ENCODE results near the gene SP140. TPM values are rescaled to one million over a fixed set of nuclear protein-coding genes. Genes with fewer than 3 reads are reported as not detected.

The SP140 gene
- total RNA-seq, result 0.47 TPM
- long read RNA-seq, result 0 reads

- intact Hi-C loops (cut with micrococcal nuclease), result no loop called here
- ATAC-seq (peak; percentile 65), DNase-seq (peak; percentile 40)
These were observed at the start of gene SP140 for GRCh38 chr2:230225486-230225885. Gene SP140 (plus strand): TSS chr2:230225736. CDS start chr2:230225845, 109 bp downstream.

DNA sequence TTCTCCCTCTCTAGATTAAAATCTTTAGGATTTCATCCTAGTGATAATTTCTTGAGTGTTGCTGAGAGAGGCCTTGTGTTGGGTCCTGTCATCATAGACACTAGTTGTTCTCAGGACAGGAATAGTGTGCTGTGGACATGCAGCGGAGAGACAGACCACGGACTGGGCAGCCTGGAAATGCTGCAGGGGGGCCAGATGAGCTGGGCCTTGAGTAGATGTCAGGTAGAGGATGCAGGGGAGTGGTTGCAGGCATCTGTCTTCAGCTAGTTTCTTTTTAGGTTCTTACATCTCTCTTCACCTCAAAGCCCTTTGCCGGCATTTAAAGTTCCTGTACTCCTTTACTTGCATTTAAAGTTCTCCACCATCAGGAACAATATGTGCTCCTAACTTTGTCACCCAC, 48.5 kb upstream of the SP140 start:
- no peak for DNase-seq
- intact Hi-C loops (cut with micrococcal nuclease), result no loop called here
- ATAC-seq, result no peak

- intact Hi-C loops (cut with micrococcal nuclease), result no loop called here
- no peak for DNase-seq
- ATAC-seq, result no peak
These were observed 46.7 kb upstream of the SP140 start for GRCh38 chr2:230178546-230179485.

DNA sequence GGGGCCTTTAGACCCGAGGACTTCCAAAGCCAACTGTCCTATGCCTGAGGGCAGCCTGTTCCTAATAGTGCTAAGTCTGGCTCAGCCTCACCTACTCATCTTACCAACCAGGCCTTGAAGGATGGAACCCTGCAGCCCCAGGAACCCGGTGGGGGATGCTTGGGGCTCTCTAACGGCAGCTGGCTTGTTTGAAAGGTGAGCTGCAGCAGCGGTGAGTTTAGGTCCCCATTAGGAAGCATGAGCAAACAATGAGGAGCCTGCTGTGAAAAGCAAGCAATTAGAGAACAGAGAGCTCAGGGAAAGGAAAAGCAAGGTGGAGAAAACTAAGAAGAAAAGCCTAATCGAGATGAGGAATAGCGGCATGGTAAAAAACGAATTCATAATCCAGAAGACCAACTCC, 45.6 kb upstream of the SP140 start:
- intact Hi-C loops (cut with micrococcal nuclease), result no loop called here
- no peak for DNase-seq
- no peak for ATAC-seq

GRCh38 chr2:230181195-230181594, 44.3 kb upstream of the SP140 start:
- ATAC-seq, result no peak
- no peak for DNase-seq
- intact Hi-C loops (cut with micrococcal nuclease), result no loop called here

- intact Hi-C loops (cut with micrococcal nuclease), result no loop called here
- DNase-seq (no peak), ATAC-seq (no peak)
These were observed 40.6 kb upstream of the SP140 start for GRCh38 chr2:230184727-230185578.

DNA sequence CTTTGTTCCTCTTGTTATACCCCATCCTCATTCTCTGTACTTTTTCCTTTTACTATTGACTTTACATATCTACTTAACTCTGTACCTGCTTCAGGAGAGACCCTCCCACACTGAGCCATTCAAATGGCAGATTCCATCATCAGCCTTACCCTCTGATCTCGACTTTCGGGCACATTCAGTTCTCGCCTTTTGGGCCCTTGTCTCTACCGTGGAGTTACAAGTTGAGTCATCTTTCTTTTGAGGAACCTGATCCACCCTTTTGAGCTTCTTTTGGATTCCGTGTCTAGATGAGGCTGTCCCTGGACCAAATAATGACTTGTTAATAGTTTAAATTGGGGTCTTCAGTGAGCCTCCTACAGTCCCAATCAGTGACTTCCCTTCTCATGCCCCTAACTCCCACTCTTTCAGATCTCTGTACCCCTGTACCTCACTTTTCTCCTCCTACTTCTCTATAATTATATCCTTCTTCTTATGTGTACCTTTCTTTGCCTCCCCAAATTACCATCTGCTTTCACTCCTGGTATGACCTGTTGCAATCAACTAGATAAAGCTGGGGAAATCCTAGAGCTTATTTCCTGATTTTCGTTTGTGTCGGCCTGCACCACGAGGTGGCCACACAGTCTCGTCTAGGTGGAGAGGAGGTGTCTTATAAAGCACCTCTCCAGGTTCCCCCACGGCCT, 23.0 kb upstream of the SP140 start:
- DNase-seq (no peak), ATAC-seq (no peak)
- intact Hi-C loops (cut with micrococcal nuclease), result no loop called here

GRCh38 chr2:230203110-230203676, 22.3 kb upstream of the SP140 start:
- DNase-seq (peak; percentile 52), ATAC-seq (peak; percentile 44)
- intact Hi-C loops (cut with micrococcal nuclease), result no loop called here

DNA sequence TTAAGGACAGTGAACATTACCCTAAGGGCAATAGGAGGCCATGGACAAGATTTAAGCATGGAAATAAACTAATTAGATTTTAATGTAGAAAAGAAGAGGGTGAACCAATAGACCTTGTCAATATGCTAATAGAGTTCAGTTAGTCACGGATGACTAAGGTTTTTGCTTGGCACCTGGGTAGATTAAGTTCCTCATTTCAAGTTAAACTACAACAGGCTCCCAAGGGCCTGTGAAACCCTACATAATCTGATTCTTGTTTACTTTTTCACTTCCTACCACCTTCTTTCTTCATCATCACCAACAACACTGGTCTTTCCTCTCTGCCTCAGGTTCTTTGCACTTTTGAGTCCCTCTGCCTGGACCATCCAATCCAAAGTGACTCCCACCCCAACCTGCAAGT, 20.5 kb upstream of the SP140 start:
- DNase-seq (no peak), ATAC-seq (no peak)
- intact Hi-C loops (cut with micrococcal nuclease), result no loop called here

- intact Hi-C loops (cut with micrococcal nuclease), result no loop called here
- ATAC-seq (no peak), DNase-seq (no peak)
These were observed 19.8 kb upstream of the SP140 start for GRCh38 chr2:230205721-230206120.

GRCh38 chr2:230208576-230208975, 17.0 kb upstream of the SP140 start:
- DNase-seq (no peak), ATAC-seq (no peak)
- intact Hi-C loops (cut with micrococcal nuclease), result no loop called here

- intact Hi-C loops (cut with micrococcal nuclease), result no loop called here
- no peak for ATAC-seq
- no peak for DNase-seq
These were observed 16.0 kb upstream of the SP140 start for GRCh38 chr2:230209422-230210051.

GRCh38 chr2:230216489-230216888, 9.0 kb upstream of the SP140 start:
- ATAC-seq, result no peak

GRCh38 chr2:230217424-230217823, 8.1 kb upstream of the SP140 start:
- ATAC-seq (no peak), DNase-seq (no peak)
- intact Hi-C loops (cut with micrococcal nuclease), result no loop called here

More at GRCh38 chr2:230216489-230216888, 9.0 kb upstream of the SP140 start:
- intact Hi-C loops (cut with micrococcal nuclease), result no loop called here
- no peak for DNase-seq

DNA sequence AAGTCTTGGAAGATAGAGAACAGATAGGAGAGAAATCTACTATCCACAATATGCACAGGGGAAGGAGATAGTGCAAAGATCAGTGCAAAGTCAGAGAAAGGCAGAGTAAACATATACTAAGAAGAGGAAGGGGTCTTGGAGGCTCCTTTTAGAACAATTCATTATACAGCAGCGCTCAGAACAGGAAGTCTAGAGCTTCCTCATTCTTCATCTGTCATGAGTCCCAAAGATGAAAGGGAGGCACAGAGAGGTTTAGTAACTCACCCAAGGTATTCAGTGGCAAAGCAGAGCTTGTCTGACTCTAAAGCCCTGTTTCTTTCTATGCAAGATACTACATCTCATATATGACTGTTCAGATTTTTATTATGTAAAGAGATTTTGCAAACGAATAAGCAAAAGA, 7.1 kb upstream of the SP140 start:
- DNase-seq (no peak), ATAC-seq (peak; percentile 36)
- intact Hi-C loops (cut with micrococcal nuclease), result no loop called here

DNA sequence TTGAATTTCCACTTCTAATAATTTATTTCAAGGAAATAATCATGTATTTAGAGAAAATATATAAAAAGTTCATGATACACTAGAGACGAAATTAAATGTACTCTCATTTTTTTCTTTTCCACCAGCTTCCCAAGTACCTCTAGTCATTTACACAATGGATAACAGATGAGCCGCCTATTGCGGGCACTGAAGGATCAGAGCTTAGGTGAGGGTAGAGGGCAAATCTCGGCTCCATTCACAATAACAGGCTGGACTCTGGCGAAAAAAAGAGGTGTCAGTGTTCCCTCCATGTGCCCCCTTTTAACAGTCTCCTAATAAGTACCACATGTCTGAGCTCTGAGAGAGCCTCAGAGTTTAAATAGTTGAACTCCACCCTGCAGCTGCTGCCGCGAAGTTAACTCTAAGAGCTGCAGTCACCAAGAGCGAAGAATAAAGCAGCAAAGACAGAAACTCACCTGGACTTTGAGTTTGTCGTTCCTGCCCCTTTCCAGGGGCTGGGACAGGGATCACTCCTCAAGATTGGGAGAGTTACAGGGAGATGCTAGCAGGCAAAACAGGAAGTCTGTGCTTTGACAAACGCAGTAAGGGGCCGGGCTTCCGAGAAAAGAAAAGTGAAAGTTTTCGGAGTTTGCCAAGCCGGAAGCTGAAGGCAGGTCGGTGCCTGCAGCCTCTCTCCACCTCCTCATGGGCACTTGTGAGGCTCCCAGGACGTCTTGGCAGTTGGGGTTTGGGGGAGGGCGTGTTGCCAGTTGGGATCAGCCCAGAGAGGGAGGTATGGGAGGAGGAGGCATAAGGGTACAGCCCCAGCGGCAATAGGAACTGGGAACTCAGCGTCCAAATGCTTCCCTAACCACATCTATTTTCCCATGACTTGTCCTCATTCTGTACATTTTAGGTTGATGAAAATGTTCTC, 5.9 kb upstream of the SP140 start, which contains the start of gene SP110:
Gene SP110, minus strand, starts transcription at position 566 of the 913 bp plus-strand sequence. CDS start 3,057 bp downstream, outside the sequence.
- peak; percentile 70 for DNase-seq
- intact Hi-C loops (cut with micrococcal nuclease), result no loop called here

DNA sequence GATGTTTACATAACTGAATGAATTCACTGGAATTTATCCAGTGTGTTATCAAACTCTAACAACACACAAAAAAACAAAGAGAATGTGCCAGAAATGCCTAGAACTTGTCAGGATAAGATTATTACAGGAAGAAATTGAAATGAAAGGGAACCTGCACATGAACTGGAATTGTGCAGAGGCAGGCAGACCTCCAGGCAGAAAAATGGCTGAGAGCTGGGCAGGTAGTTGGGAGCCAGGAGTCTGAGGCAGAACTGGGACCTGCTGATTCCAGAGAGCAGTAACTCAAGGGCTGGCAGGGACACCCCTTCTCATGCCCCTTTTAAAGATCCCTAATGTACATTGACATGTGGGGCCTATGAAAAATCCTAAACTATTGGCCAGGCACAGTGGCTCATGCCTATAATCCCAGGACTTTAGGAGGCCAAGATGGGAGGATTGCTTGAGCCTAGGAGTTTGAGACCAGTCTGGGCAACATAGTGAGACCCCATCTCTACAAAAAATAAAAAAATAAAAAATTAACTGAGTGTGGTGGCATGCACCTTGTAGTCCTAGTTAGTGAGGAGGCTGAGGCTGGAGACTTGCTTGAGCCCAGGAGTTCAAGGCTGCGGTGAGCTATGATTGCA, 5.1 kb upstream of the SP140 start:
- intact Hi-C loops (cut with micrococcal nuclease), result no loop called here
- DNase-seq (no peak), ATAC-seq (no peak)

More for the DNA sequence above, 5.9 kb upstream of the SP140 start, which contains the start of gene SP110:
- peak; percentile 97 for ATAC-seq

All from left ventricle myocardium superior (tissue), 1 donor.